HuH-7 (cell line): ENCODE results near the gene DNAJC15.

Experiments
- DNase-seq: peaks from one replicate; pipeline ENCODE4 v3.0.0; 2011; ENCODE audit warnings: low spot score

Gene DNAJC15

GRCh38 chr13:43127827-43128226 lies 104.4 kb downstream of the DNAJC15 start:
- no peak for DNase-seq

- no peak for DNase-seq
Measured at GRCh38 chr13:43128504-43128961, 105.1 kb downstream of the DNAJC15 start.

- no peak for DNase-seq
Measured at GRCh38 chr13:43129066-43129465, 105.7 kb downstream of the DNAJC15 start.

GRCh38 chr13:43129511-43130110 lies 106.2 kb downstream of the DNAJC15 start:
- no peak for DNase-seq

- DNase-seq: peak; percentile 26
Measured at GRCh38 chr13:43132257-43132656, 108.9 kb downstream of the DNAJC15 start.

- no peak for DNase-seq
Measured at GRCh38 chr13:43132911-43133310, 109.5 kb downstream of the DNAJC15 start.

GRCh38 chr13:43133792-43134191 lies 110.4 kb downstream of the DNAJC15 start:
- no peak for DNase-seq

- DNase-seq: no peak
Measured at GRCh38 chr13:43134868-43135267, 111.5 kb downstream of the DNAJC15 start.

- no peak for DNase-seq
Measured at GRCh38 chr13:43135516-43135915, 112.1 kb downstream of the DNAJC15 start.

GRCh38 chr13:43136920-43137575 lies 113.7 kb downstream of the DNAJC15 start:
- DNase-seq: peak; percentile 2

- no peak for DNase-seq
Measured at GRCh38 chr13:43139211-43139610, 115.8 kb downstream of the DNAJC15 start.

- no peak for DNase-seq
Measured at GRCh38 chr13:43139921-43140320, 116.5 kb downstream of the DNAJC15 start.

GRCh38 chr13:43140985-43141384 lies 117.6 kb downstream of the DNAJC15 start:
- no peak for DNase-seq

- no peak for DNase-seq
Measured at GRCh38 chr13:43141685-43142084, 118.3 kb downstream of the DNAJC15 start.

- no peak for DNase-seq
Measured at GRCh38 chr13:43143591-43143990, 120.2 kb downstream of the DNAJC15 start.

GRCh38 chr13:43145534-43146196 lies 122.3 kb downstream of the DNAJC15 start:
- no peak for DNase-seq

- no peak for DNase-seq
Measured at GRCh38 chr13:43146400-43146799, 123.0 kb downstream of the DNAJC15 start.

- no peak for DNase-seq
Measured at GRCh38 chr13:43150369-43151207, 127.2 kb downstream of the DNAJC15 start.

- no peak for DNase-seq
Measured at GRCh38 chr13:43153436-43154090, 130.2 kb downstream of the DNAJC15 start.

GRCh38 chr13:43154156-43154651 lies 130.8 kb downstream of the DNAJC15 start:
- no peak for DNase-seq

- no peak for DNase-seq
Measured at GRCh38 chr13:43154839-43155238, 131.5 kb downstream of the DNAJC15 start.

GRCh38 chr13:43156916-43157315 lies 133.5 kb downstream of the DNAJC15 start:
- no peak for DNase-seq
